ENCODE results near the gene INPP5D. TPM values are rescaled to one million over a fixed set of nuclear protein-coding genes. Genes with fewer than 3 reads are reported as not detected.

The INPP5D gene
- total and polyA plus RNA-seq, 2 of the 13 experiments (the other 11 are each of a cell fraction or from before 2014, with no cell fraction given): 16.7 to 18.0 TPM

GRCh38 chr2:233235977-233236376, 175.8 kb downstream of the INPP5D start:
- in situ Hi-C loops (cut with HindIII; ENCODE audit: extremely low pct_ligation_motif_present, low pct_unique_long_range_greater_than_20kb) (no loop called here), intact Hi-C loops (cut with micrococcal nuclease; ENCODE audit: unreplicated experiment) (no loop called here)
- 20% methylated on average over 8 of the region's 9 CpGs for WGBS (ENCODE audit: low lambda C conversion rate)
- DNase-seq (ENCODE audit: low spot score): peak; percentile 38
- Histone ChIP-seq H3K27me3 (ENCODE audit: control insufficient read depth in 1 of 2, insufficient read depth in 2 of 2, low read length in 2 of 2) (peaks cover 0 to 3% of the 10 kb centered on the region in 2 experiments; a peak in 1 of 5 replicates), H3K27ac (ENCODE audit: extremely low read length, insufficient read depth, low read length) (no peak overlapping the region), H3K79me2 (ENCODE audit: insufficient read depth, low read length) (no peaks in the 10 kb centered on the region), H3K36me3 (replicated peaks in 1 of 2; ENCODE audit: control insufficient read depth in 1 of 2, insufficient read depth in 2 of 2, low read length in 2 of 2) (no peaks in the 10 kb centered on the region), H3K4me2 (ENCODE audit: low read depth, low read length) (peak overlapping the region; percentile 49; the same call in 1 of the 2 replicates), H2AFZ (ENCODE audit: low read length) (no peak overlapping the region), H3K9ac (ENCODE audit: insufficient read depth, low read depth, low read length) (no peak overlapping the region), H3K4me1 (ENCODE audit: insufficient read depth, low read length) (peaks cover 19% of the 10 kb centered on the region), H4K20me1 (ENCODE audit: insufficient read depth, low read length) (no peaks in the 10 kb centered on the region), H3K4me3 (replicated peaks in 1 of 3; ENCODE audit: insufficient read depth in 1 of 3, low read depth in 2 of 3, low read length in 3 of 3) (no peak overlapping the region), H3K9me3 (ENCODE audit: low read length) (no peaks in the 10 kb centered on the region)
- ATAC-seq: peak; percentile 96
- POLR2A ChIA-PET: no interaction called here
- FAIRE-seq: no peak
- TF ChIP-seq NR2F1 (CRISPR knock-in tag; IDR thresholded peaks at IDR 0.05): no peak
- peak; percentile 35; the same call in 1 of the 2 replicates for TF ChIP-seq CTCF (CRISPR knock-in tag; IDR thresholded peaks at IDR 0.05)
- TF ChIP-seq ZNF331 (CRISPR knock-in tag; IDR thresholded peaks at IDR 0.05): peak; percentile 51; the same call in 1 of the 2 replicates
- peak; percentile 93 for TF ChIP-seq XRCC5 (optimal IDR thresholded peaks at IDR 0.05; ENCODE audit: low read length)
- no peak for TF ChIP-seq ZNF747 (CRISPR knock-in tag; IDR thresholded peaks at IDR 0.05; ENCODE audit: borderline replicate concordance)
- peak; percentile 30; the same call in 1 of the 2 replicates for TF ChIP-seq TFAP4 (IDR thresholded peaks at IDR 0.05; ENCODE audit: borderline replicate concordance, low read depth)
- TF ChIP-seq SP1 (IDR thresholded peaks at IDR 0.05): no peak
- peak; percentile 79 for TF ChIP-seq SP1 (CRISPR knock-in tag; IDR thresholded peaks at IDR 0.05)
- 0 out of 2 replicates have a peak, but pooled peaks have one; percentile 20 for TF ChIP-seq ZNF768 (CRISPR knock-in tag; IDR thresholded peaks at IDR 0.05)
- peak; percentile 19; the same call in 1 of the 2 replicates for TF ChIP-seq ZNF687 (CRISPR knock-in tag; IDR thresholded peaks at IDR 0.05)
- no peak for TF ChIP-seq ARHGAP35 (CRISPR knock-in tag; IDR thresholded peaks at IDR 0.05; ENCODE audit: borderline replicate concordance)
- no peak for TF ChIP-seq ZFY (CRISPR knock-in tag; IDR thresholded peaks at IDR 0.05)
- 0 out of 2 replicates have a peak, but pooled peaks have one; percentile 3 for TF ChIP-seq NFE2L2 (IDR thresholded peaks at IDR 0.05; ENCODE audit: low read length)
- no peak for TF ChIP-seq GPN1 (CRISPR knock-in tag; IDR thresholded peaks at IDR 0.05; ENCODE audit: borderline replicate concordance)
- no peak for TF ChIP-seq PCBP1 (IDR thresholded peaks at IDR 0.05; ENCODE audit: borderline replicate concordance, low read depth, low read length)
- no TSS peak for BruUV-seq (replicated peaks)
- CTCF ChIA-PET (ENCODE audit: low intra/inter-chr PET ratio, low total read pairs): no interaction called here
